ENCODE results near the gene STRN. TPM values are rescaled to one million over a fixed set of nuclear protein-coding genes. Genes with fewer than 3 reads are reported as not detected.

Gene STRN
- total and polyA plus RNA-seq, 10 of the 15 experiments (the other 5 are each of a cell fraction or from before 2014, with no cell fraction given): 1.00 to 19.2 (median 9.1) TPM

GRCh38 chr2:36808386-36809068 lies 157.8 kb downstream of the STRN start:
- RAD21 ChIA-PET (ENCODE audit: unreplicated experiment): no interaction called here
- POLR2A ChIA-PET: no interaction called here
- no peak for DNase-seq (ENCODE audit: low read depth, low spot score)
- intact Hi-C loops (cut with micrococcal nuclease; ENCODE audit: unreplicated experiment) (no loop called here), in situ Hi-C loops (cut with MboI) (no loop called here)
- Histone ChIP-seq H3K4me1 (ENCODE audit: control insufficient read depth, insufficient read depth, low read length) (no peaks in the 10 kb centered on the region), H3K79me2 (ENCODE audit: control insufficient read depth, insufficient read depth, low read length) (no peaks in the 10 kb centered on the region), H3K9ac (ENCODE audit: control insufficient read depth, insufficient read depth, low read length) (no peak overlapping the region), H3K4me2 (ENCODE audit: control insufficient read depth, insufficient read depth) (no peak overlapping the region), H3K27ac (ENCODE audit: control insufficient read depth, insufficient read depth) (no peak overlapping the region), H4K20me1 (ENCODE audit: control insufficient read depth, insufficient read depth) (no peaks in the 10 kb centered on the region), H3K27me3 (replicated peaks in 1 of 2; ENCODE audit: control insufficient read depth in 2 of 2, insufficient read depth in 2 of 2, low read length in 1 of 2) (peaks cover 0 to 1% of the 10 kb centered on the region in 2 experiments; a peak in 2 of 4 replicates), H3K9me3 (replicated peaks; ENCODE audit: control insufficient read depth, insufficient read depth, low read length) (no peaks in the 10 kb centered on the region), H3K36me3 (ENCODE audit: control insufficient read depth in 2 of 2, insufficient read depth in 2 of 2, low read length in 1 of 2) (no peaks in the 10 kb centered on the region), H2AFZ (ENCODE audit: control insufficient read depth, low read depth, low read length) (no peak overlapping the region), H3K4me3 (no peak overlapping the region)
- SMC1A ChIA-PET (ENCODE audit: uncharacterized antibody, unreplicated experiment): interaction anchor here (1.7 kb wide), 1 partner anchor 11 kb away, joined by 3 read pairs; no protein-coding TSS in a partner anchor
- BruUV-seq (replicated peaks): no TSS peak
- CTCF ChIA-PET: interaction anchor here (1.6 kb wide), 1 partner anchor 11 kb away, joined by 6 read pairs; no protein-coding TSS in a partner anchor
- WGBS (ENCODE audit: insufficient coverage, insufficient replicate concordance, low lambda C conversion rate, missing lambda C conversion rate): 77% methylated on average over 35 of the region's 35 CpGs
- no peak for FAIRE-seq
- no peak for ATAC-seq
- TF ChIP-seq USF2 (IDR thresholded peaks at IDR 0.05; ENCODE audit: borderline replicate concordance, low read depth, low read length) (no peak), SUZ12 (IDR thresholded peaks at IDR 0.05; ENCODE audit: unreplicated experiment) (no peak), CUX1 (IDR thresholded peaks at IDR 0.05; ENCODE audit: insufficient replicate concordance, low read depth, low read length) (no peak), NR2C2 (IDR thresholded peaks at IDR 0.05; ENCODE audit: borderline replicate concordance, control insufficient read depth, insufficient read length, low read depth) (no peak)

Data from GM12878 (cell line).